Lower leg skin (tissue), 3 donors: ENCODE measurements around the gene PIP5K1C.

ENCODE experiments used
- POLR2A ChIP-seq, 2 donors: fragments of 450-650 bp; IDR thresholded peaks; one replicate each; pipeline ENCODE4 v1.6.1; 2016 to 2017; ENCODE audit warnings: antibody characterized with exemption in 2 of 2, mild to moderate bottlenecking in 1 of 2, moderate library complexity in 1 of 2
- TF ChIP-seq, protein P1 (sequence below), 3 donors: fragments of 450-650 bp; IDR thresholded peaks; one replicate each; pipeline ENCODE4 v1.5.1; 2016; ENCODE audit warnings: antibody characterized with exemption in 3 of 3, mild to moderate bottlenecking in 3 of 3, moderate library complexity in 2 of 3

DNA sequence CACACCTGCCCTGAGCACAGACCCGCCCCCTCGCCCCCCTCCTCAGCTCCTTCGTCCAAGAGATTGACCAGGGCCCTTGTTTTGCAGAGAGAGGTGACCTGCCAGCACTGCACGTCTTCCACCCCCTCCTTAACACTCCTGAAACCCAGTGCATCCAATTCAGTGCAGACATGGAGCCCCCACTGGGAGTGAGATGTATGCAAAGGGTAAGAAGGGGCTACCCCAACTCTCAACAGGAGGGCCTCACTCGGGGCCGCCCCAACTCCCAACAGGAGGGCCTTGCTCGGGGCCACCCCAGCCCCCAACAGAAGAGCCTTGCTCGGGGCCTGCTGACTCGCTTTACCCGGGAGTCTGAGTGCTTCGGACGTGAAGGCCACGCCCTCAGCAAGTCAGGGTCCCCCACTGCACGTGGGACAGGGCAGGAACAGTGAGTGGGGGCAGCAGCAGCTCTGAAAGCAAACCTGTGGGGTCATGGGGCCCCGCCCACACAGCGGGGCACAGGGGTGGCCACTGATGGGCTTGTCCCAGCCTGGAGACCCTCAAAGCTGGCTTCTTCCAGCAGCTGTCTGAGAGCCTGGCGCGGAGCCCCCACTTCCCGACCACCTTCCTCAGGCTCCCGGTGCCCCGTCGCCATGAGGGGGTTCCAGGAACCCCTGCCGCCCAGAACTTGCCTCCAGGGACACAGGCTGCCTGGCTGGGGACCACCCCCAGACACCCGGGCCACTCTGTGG lies 79.3 kb downstream of the PIP5K1C start:
- TF ChIP-seq POLR2A (IDR thresholded peaks at IDR 0.05) = no peak
- TF ChIP-seq, protein P1, sequence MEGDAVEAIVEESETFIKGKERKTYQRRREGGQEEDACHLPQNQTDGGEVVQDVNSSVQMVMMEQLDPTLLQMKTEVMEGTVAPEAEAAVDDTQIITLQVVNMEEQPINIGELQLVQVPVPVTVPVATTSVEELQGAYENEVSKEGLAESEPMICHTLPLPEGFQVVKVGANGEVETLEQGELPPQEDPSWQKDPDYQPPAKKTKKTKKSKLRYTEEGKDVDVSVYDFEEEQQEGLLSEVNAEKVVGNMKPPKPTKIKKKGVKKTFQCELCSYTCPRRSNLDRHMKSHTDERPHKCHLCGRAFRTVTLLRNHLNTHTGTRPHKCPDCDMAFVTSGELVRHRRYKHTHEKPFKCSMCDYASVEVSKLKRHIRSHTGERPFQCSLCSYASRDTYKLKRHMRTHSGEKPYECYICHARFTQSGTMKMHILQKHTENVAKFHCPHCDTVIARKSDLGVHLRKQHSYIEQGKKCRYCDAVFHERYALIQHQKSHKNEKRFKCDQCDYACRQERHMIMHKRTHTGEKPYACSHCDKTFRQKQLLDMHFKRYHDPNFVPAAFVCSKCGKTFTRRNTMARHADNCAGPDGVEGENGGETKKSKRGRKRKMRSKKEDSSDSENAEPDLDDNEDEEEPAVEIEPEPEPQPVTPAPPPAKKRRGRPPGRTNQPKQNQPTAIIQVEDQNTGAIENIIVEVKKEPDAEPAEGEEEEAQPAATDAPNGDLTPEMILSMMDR (IDR thresholded peaks at IDR 0.05) = no peak
